ENCODE data around the gene TPCN2. TPM values are rescaled to one million over a fixed set of nuclear protein-coding genes. Genes with fewer than 3 reads are reported as not detected.

The TPCN2 gene
- total RNA-seq, 3 donors from 2014 or later: 19.5 to 37.4 (median 20.7) TPM

DNA sequence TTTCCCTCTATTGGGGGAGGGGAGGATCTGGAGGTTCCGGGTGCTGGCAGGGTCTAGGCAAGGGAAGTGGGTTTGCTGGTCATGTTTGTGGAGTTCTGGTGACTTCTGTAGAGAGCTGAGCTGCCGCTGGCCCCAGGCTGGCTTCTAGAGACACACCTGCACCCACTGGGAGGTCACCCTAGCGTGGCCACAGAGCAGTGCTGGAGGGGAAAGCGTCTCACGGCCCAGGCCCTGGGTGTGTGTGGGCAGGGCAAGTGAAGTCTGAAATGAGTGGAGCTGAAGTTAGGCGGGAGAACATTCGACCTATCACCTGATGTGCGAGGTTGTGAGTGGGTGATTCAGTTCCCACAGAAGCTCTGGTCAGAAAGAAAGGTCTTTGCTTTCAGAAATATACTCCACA is 134.9 kb downstream of the TPCN2 start:
- no peak for DNase-seq

More for the DNA sequence above, 134.9 kb downstream of the TPCN2 start:
- peaks cover 8% of the 10 kb centered on the region for H3K9me3 ChIP-seq
- H3K36me3 ChIP-seq (ENCODE audit: low read depth): no peaks in the 10 kb centered on the region
- H3K4me3 ChIP-seq: no peak overlapping the region
- intact Hi-C loops (cut with DNase I, micrococcal nuclease): no loop called here
- no peak for TF ChIP-seq CTCF (IDR thresholded peaks at IDR 0.05)
- H3K4me1 ChIP-seq (ENCODE audit: low read depth): peaks cover 5% of the 10 kb centered on the region
- peak; percentile 42 for ATAC-seq

Small RNAs within 50 kb of the gene (microRNA-seq; reads per million reads assigned to microRNA genes)
- gene MIR3164: not detected

Other genes starting within 250 kb of the TPCN2 start
- 100 to 1,000 TPM; 130 to 191 (median 144) TPM for gene CPT1A, start 207.0 kb upstream of the TPCN2 start, total RNA-seq
- 10 to 100 TPM; 49.2 to 78.4 (median 72.6) TPM for gene MRPL21, start 145.1 kb upstream of the TPCN2 start, total RNA-seq
- 10 to 100 TPM; 19.7 to 44.7 (median 25.8) TPM for gene IGHMBP2, start 145.0 kb upstream of the TPCN2 start, total RNA-seq
- gene MRGPRD, start 67.9 kb upstream of the TPCN2 start, total RNA-seq: under 1 TPM in 1 of 3 donors, not detected in 2; 0.41 TPM
- 100 to 1,000 TPM in 1 of 3 donors, 10 to 100 TPM in 1, 1 to 10 TPM in 1; 4.7 to 117 (median 14.2) TPM for gene MRGPRF, start 35.7 kb upstream of the TPCN2 start, total RNA-seq
- 1 to 10 TPM in 1 of 3 donors, not detected in 2; 2.2 TPM for gene SMIM38, start 107.0 kb downstream of the TPCN2 start, total RNA-seq
- gene MYEOV, start 245.2 kb downstream of the TPCN2 start, total RNA-seq: 1 to 10 TPM; 2.8 to 7.5 (median 6.2) TPM

Data from mucosa of descending colon (tissue), 3 donors.